ENCODE results near the gene PLA2G1B. TPM values are rescaled to one million over a fixed set of nuclear protein-coding genes. Genes with fewer than 3 reads are reported as not detected.

The PLA2G1B gene
- total RNA-seq: not detected in 2 replicates

GRCh38 chr12:120327593-120327992 is at the start of gene PLA2G1B:
Gene PLA2G1B, minus strand, starts transcription at chr12:120327779. Its CDS starts 26 bp downstream, at chr12:120327753.

GRCh38 chr12:120368789-120369602 is 41.4 kb upstream of the PLA2G1B start, which contains the start of gene MSI1:
Gene MSI1, minus strand, starts transcription at chr12:120369164. Its CDS starts 73 bp downstream, at chr12:120369091.

GRCh38 chr12:120301962-120302815 is 25.4 kb downstream of the PLA2G1B start, which contains the start of gene SIRT4:
Gene SIRT4, plus strand, starts transcription at chr12:120302321. Its CDS starts 1,241 bp downstream, at chr12:120303562.

GRCh38 chr12:120292661-120293531 is 34.7 kb downstream of the PLA2G1B start, which contains the start of gene RNU4-1:
Gene RNU4-1, minus strand, starts transcription at chr12:120293237.

Small RNAs within 50 kb of the gene (small RNA-seq; reads per million reads assigned to genes)
- gene RNU4-1 (269 reads per million, percentile 99 among the genes with 10 or more reads in this experiment), gene RNU4-2 (466 reads per million, percentile 99 among the genes with 10 or more reads in this experiment), gene RNU6-1088P (not detected)

Other genes with a start within 250 kb of the PLA2G1B start
- 21.2 and 26.4 TPM in 2 replicates for gene RAB35, start 211.0 kb downstream of the PLA2G1B start, total RNA-seq
- gene GCN1, start 133.1 kb downstream of the PLA2G1B start, total RNA-seq: 167 and 188 TPM in 2 replicates
- 2,345 and 3,756 TPM in 2 replicates for gene RPLP0, start 126.7 kb downstream of the PLA2G1B start, total RNA-seq
- 172 and 251 TPM in 2 replicates for gene PXN, start 62.0 kb downstream of the PLA2G1B start, total RNA-seq
- gene RNU4-2, start 35.9 kb downstream of the PLA2G1B start, total RNA-seq: under 0.01 TPM in 2 replicates
- gene RNU4-1, start 34.5 kb downstream of the PLA2G1B start, total RNA-seq: under 0.01 TPM in 2 replicates
- gene SIRT4, start 25.5 kb downstream of the PLA2G1B start, total RNA-seq: 0.98 and 3.5 TPM in 2 replicates
- gene MSI1, start 41.4 kb upstream of the PLA2G1B start, total RNA-seq: 0.39 TPM in 1 of 2 replicates, not detected in the other
- 269 and 480 TPM in 2 replicates for gene COX6A1, start 110.3 kb upstream of the PLA2G1B start, total RNA-seq
- gene TRIAP1, start 118.6 kb upstream of the PLA2G1B start, total RNA-seq: 15.3 and 33.8 TPM in 2 replicates
- 13.3 and 19.7 TPM in 2 replicates for gene GATC, start 118.7 kb upstream of the PLA2G1B start, total RNA-seq
- 154 and 167 TPM in 2 replicates for gene SRSF9, start 142.0 kb upstream of the PLA2G1B start, total RNA-seq
- 179 and 288 TPM in 2 replicates for gene DYNLL1, start 168.3 kb upstream of the PLA2G1B start, total RNA-seq
- gene COQ5, start 201.4 kb upstream of the PLA2G1B start, total RNA-seq: 28.3 and 29.4 TPM in 2 replicates
- 102 and 118 TPM in 2 replicates for gene RNF10, start 206.6 kb upstream of the PLA2G1B start, total RNA-seq